Esophagus muscularis mucosa (tissue), 4 donors: Measurements from ENCODE around the gene NOP10.

Source experiments
- CTCF ChIP-seq, 3 experiments: fragments of 200-600 bp in 2 of 3; fragments of 450-650 bp in 1 of 3; sonication (generic) in 2 of 3; IDR thresholded peaks; one replicate each; pipeline ENCODE4 v1.5.1; 2017 to 2019; ENCODE audit warnings: antibody characterized with exemption in 3 of 3, mild to moderate bottlenecking in 2 of 3, moderate library complexity in 1 of 3
- EP300 ChIP-seq: sonication (generic); formaldehyde crosslinking; IDR thresholded peaks from one replicate; pipeline ENCODE4 v1.6.1; 2017; ENCODE audit warnings: antibody characterized with exemption
- POLR2A ChIP-seq: fragments of 450-650 bp; IDR thresholded peaks from one replicate; pipeline ENCODE4 v1.6.1; 2017; ENCODE audit warnings: antibody characterized with exemption, moderate library complexity, mild to moderate bottlenecking, low read depth
- POLR2AphosphoS5 ChIP-seq, 2 donors: sonication (generic); formaldehyde crosslinking; IDR thresholded peaks; one replicate each; pipeline ENCODE4 v1.6.1; 2017; ENCODE audit warnings: antibody characterized with exemption in 2 of 2

- TF ChIP-seq POLR2AphosphoS5 (IDR thresholded peaks at IDR 0.05) (no peak), CTCF (IDR thresholded peaks at IDR 0.05) (no peak), EP300 (no peak), POLR2A (no peak)
Measured at GRCh38 chr15:34370643-34371042, 27.7 kb upstream of the NOP10 start.
